HG02970 (cell line): ENCODE results near the gene ZC3H12D.

Experiments used
- ATAC-seq: cut with Tn5 transposase; IDR thresholded peaks from one replicate; pipeline ENCODE4 v1.9.1; 2021; ENCODE audit warnings: mild to moderate bottlenecking, moderate library complexity, moderate number of reproducible peaks; ENCODE audit not compliant: unreplicated experiment, low FRiP score

ZC3H12D gene

DNA sequence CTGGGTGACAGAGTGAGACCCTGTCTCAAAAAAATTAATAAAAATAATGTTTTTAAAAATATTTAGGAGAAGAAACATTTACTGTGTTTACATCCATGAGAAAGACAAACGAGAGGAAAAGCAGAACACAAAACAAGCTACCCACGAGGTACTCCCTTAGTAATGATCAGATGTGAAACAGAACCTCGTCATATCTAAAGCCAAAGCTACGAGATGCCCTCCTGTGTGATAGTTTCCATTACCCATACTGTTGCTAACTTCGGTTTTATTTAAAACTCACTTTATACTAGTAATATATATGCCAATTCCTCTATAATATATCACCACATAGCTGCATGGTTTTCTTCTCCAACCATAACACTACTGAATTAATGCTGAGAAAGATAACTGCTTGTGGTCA is 63.7 kb downstream of the ZC3H12D start:
- no peak for ATAC-seq

DNA sequence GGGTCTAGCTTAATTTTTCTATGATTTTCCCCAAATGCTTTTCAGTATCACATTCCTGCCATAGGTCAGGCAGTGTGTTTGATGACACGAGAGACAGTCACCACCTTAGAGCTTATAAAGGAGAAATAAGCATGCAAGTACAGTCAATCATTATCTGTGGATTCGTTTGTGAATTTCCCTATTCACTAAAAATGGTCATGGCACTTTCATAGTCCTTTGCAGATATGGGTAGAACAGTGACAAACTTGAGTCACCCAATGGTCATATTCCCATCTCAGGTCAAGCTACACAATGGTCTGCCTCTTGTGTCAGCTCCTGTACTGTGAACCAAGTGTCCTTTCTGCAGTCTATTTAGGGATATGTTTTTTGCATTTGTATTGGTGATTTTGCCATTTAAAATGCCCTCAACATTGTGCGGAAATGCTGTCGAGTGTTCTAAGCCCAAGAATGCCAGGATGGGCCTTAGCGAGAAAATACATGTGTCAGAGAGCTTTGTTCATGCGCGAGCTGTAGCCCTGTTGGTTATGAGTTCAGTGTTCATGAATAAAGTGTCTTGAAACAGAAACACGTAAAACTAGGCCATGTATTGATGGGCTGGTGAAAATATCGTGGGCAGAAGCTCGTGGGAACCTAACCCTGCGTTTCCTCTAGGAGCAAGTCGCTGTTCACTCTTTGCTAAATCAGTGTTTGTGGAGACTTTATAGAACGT is 65.0 kb downstream of the ZC3H12D start:
- ATAC-seq = no peak

DNA sequence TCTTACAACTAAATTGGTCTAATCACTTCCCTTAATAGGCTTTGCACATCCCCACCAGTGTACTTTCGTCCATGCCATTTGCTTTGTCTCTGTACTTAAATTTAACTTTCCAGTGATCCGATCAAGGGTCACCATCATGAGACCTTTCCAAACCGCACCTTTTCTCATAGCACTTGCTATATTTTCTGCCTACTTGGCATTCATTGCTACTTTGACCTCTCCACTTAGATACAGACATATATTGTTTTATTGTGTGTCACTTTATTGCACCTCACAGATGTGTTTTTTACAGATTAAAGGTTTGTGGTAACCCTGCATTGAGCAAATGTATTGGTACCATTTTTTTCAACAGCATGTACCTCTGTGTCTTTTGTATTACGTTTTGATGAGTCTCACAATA is 70.0 kb downstream of the ZC3H12D start:
- ATAC-seq = no peak

DNA sequence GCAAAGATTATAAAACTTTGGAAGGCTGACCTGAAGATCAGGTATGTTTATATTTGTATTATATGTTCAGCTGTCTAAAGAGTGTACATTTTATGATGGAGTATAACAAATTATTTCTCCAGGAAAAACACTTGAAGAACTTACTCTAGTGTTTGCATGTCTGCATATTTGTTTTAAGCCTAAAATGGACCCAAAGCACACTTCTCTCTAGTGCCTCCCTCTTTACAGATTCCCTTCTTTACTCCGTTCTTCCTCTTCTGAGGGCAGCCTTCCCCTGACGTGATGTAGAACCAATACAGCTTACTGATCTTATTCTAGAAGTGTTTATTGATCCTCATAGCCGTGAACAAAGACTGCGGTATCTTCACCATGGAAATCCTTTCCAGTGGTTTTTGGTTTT is 70.8 kb downstream of the ZC3H12D start:
- no peak for ATAC-seq

DNA sequence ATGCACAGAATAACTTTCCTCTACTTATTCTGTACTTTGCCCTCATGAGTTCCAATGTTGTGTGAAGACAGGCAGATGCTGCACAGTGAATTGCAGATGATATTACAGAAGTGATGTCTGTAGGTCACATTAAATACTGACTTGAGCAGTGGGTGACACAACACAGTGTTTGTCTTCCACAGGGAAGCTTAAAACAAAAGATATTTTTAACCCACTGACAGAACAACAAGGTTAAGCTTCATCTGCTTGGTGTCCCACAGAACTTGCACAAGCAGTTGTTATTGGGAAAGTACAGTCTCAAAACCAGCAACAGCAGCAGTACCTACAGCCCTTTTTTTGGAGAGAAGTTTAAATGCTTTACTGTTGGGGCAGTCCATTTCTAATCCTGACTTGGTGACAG is 74.3 kb downstream of the ZC3H12D start:
- ATAC-seq = no peak

DNA sequence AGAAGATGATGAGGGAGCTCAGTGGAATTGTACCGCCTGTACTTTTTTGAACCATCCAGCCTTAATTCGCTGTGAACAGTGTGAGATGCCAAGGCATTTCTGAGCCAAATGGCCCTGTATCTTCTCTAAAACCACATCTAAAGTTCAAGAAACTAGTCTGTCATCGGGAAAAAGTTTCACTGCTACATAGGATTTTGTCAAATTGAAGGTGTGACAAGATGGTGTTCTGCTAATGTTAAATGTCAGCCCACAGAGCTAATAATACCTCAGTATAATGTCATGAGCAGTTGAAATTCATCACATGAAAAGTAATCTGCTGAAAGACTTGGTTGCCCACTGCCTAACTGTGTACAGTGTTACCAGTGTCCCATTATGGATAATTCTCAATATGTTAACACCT is 75.2 kb downstream of the ZC3H12D start:
- no peak for ATAC-seq

DNA sequence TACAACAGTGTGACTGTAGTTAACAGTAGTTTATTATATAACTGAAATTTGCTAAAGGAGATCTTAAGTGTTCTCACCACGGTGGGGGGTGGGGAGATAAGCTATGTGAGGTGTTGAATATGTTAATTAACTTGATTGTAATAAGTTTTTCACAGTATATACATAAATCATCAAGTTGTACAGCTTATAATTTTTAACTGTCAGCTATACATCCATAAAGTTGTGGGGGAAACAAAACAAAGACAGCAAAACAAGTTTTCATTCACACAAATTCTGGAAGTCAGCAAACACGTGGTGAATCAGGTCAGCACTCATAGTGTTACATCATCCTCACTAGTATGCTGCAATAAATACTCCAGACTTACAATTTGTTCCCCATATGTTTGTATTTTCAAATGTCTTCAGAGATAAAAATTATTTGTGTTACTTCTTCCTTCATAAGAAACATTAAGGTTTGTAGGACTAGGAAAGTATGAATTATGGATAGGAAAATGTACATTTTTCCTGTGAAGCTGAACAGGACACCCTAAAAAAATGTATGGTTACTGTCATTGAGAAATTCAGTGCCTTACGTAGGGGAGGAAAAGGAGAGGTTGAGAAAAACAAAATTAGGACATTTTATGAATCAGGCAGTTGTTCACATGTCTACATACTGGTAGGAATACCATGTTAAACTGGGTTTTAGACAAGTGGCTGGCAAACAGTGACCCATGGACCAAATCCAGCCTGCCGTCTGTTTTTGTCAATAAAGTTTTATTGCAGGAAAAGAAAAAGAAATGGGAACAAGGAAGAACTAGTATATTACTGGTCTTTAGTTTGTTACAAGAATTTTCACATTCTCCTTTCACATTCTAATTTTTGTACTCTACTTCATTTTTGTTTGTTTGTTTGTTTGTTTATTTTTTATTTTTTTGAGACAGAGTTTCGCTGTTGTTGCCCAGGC is 78.7 kb downstream of the ZC3H12D start:
- no peak for ATAC-seq

DNA sequence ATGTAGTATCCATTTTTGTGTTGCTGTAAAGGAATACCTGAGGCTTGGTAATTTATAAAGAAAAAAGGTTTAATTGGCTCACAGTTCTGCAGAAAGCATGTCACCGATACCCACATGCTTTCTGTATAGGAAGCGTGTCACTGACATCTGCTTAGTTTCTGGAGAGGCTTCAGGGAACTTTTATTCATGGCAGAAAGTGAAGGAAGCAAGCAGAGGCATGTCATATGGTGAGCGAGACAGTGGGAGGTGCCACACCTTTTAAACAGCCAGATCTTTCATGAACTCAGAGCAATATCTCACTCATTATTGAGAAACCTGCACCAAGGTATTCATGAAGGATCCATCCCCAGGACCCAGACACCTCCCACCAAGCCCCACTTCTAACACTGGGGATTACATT is 81.3 kb downstream of the ZC3H12D start:
- ATAC-seq = no peak

DNA sequence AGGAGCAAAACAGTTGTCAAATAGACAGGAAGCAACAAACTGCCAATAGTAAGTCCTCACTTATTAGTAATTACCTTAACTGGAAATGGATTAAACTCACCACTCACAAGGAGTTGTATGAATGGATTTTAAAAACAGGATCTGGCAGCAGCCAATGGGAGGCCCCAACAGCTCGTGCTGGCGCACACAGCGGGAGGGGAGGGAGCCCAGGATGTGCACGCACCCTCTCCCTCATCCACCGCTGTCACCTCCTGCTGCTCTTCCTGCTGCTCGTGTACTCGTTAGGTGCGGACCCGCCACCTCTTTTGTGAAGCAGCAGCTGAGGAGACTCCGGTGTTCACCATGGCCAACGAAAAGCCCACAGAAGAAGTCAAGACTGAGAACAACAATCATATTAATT is 84.8 kb downstream of the ZC3H12D start, which contains the start of gene SUMO4:
Gene SUMO4 (plus strand): TSS at position 213 of the 400 bp plus-strand sequence. CDS start 130 bp downstream, at position 343.
- no peak for ATAC-seq

DNA sequence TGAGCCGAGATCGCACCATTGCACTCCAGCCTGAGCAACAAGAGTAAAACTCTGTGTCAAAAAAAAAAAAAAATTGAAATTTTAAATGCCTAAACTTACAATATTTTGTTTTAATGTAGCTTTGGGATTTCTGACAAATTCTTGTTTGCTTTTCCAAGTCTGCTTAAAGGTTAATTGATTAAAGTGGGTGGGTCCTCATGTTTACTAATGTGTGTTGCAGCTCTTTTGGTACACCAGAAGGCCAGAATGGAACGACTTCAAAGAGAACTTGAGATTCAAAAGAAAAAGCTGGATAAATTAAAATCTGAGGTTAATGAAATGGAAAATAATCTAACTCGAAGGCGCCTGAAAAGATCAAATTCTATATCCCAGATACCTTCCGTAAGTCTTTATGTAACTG is 87.4 kb downstream of the ZC3H12D start:
- no peak for ATAC-seq
